Gastrocnemius medialis (tissue), 4 donors: ENCODE results near the gene ZNF598. TPM values are rescaled to one million over a fixed set of nuclear protein-coding genes. Genes with fewer than 3 reads are reported as not detected.

Source experiments
- ATAC-seq, 2 donors: fragments of 150-250 bp; one replicate each; pipeline ENCODE4 v1.9.1; 2016
- DNase-seq, 2 donors: peaks; one replicate each; pipeline ENCODE4 v3.0.0-alpha.2; 2019
- H3K27ac ChIP-seq, 4 donors: fragments of 200-600 bp; sonication (generic); 1 replicate in 1 of 4; 2 replicates in 3 of 4; pipeline ENCODE4 v1.5.1; 2016 to 2018; ENCODE audit warnings: mild to moderate bottlenecking in 2 of 4, moderate library complexity in 1 of 4
- H3K27me3 ChIP-seq, 3 donors: fragments of 200-600 bp; sonication (generic) in 2 of 3; 1 replicate in 1 of 3; 2 replicates in 2 of 3; pipeline versions ENCODE4 v1.5.1 to v1.6.0; 2016 to 2019; ENCODE audit warnings: mild to moderate bottlenecking in 1 of 3, moderate library complexity in 1 of 3
- H3K36me3 ChIP-seq, 2 donors: fragments of 200-600 bp; sonication (generic) in 1 of 2; one replicate each; pipeline ENCODE4 v1.5.1; 2017 to 2018
- H3K4me1 ChIP-seq, 2 donors: fragments of 200-600 bp; sonication (generic) in 1 of 2; one replicate each; pipeline ENCODE4 v1.5.1; 2016 to 2017; ENCODE audit warnings: mild to moderate bottlenecking in 2 of 2
- H3K4me3 ChIP-seq, 4 donors: fragments of 200-600 bp; sonication (generic) in 3 of 4; 1 replicate in 1 of 4; 2 replicates in 3 of 4; pipeline ENCODE4 v1.5.1; 2016 to 2019; ENCODE audit warnings: mild to moderate bottlenecking in 2 of 4
- H3K9me3 ChIP-seq, 3 donors: fragments of 200-600 bp; sonication (generic) in 2 of 3; 1 replicate in 1 of 3; 2 replicates in 2 of 3; pipeline ENCODE4 v1.5.1; 2016 to 2019
- POLR2A ChIP-seq, 2 donors: fragments of 450-650 bp; IDR thresholded peaks; one replicate each; pipeline ENCODE4 v1.6.1; 2017; ENCODE audit warnings: antibody characterized with exemption in 2 of 2, mild to moderate bottlenecking in 2 of 2, moderate library complexity in 2 of 2
- in situ Hi-C, 4 donors: fragments of 200-750 bp; cut with MboI; loops; one replicate each; pipeline versions ENCODE4 v1.15.0 to v1.8.0; 2017; ENCODE audit warnings: low sequenced_read_pairs in 4 of 4
- intact Hi-C: fragments of 100-400 bp; cut with DNase I; formaldehyde crosslinking; loops from one replicate; pipeline ENCODE4 v1.15.1; 2023; ENCODE audit warnings: low total_unique reads
- total RNA-seq, 4 donors: library from RNA; depleted of rRNA; stranded (reverse); fragments of >200 nt; gene quantifications; one replicate each; pipeline versions ENCODE4 v1.1.0 to v1.2.3, GENCODE V29; 2016
- TF ChIP-seq, protein P1 (sequence below), 5 experiments: fragments of 450-650 bp in 3 of 5; fragments of 200-600 bp in 2 of 5; sonication (generic) in 2 of 5; IDR thresholded peaks in 4 of 5; conservative IDR thresholded peaks in 1 of 5; 1 replicate in 4 of 5; 2 replicates in 1 of 5; pipeline ENCODE4 v1.5.1; 2016 to 2019; ENCODE audit warnings: antibody characterized with exemption in 5 of 5, mild to moderate bottlenecking in 3 of 5, moderate library complexity in 3 of 5

ZNF598 gene
- total RNA-seq, 4 donors from 2014 or later = 57.0 to 92.2 (median 75.4) TPM

DNA sequence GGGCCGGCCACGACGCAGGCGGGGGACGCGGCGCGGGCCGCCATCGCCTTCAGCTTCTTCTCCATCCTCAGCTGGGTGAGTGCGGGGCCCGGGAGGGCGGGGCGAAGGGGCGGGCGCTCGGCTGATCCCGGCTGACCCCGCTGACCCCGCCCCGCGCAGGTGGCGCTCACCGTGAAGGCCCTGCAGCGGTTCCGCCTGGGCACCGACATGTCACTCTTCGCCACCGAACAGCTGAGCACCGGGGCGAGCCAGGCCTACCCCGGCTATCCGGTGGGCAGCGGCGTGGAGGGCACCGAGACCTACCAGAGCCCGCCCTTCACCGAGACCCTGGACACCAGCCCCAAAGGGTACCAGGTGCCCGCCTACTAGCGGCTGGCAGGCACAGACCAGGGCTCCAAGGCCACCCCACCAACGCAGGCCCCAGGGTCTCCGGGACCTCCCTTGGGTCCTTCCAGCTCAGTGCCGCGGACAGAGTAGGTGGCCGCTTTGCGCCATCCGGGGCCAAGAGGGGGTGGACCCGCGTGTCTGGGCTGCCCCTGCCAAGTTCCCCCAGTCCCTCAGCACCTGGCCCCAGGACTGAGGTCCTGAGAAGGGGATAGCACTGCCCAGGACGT, 16.8 kb downstream of the ZNF598 start:
- Histone ChIP-seq H3K9me3 (no peaks in the 10 kb centered on the region), H3K27ac (peak overlapping the region in 1 of 4 donors; percentile 36), H3K4me3 (peak overlapping the region in 2 of 4 donors; percentile 59 to 74), H3K36me3 (peaks cover 0 to 2% of the 10 kb centered on the region in 2 donors), H3K27me3 (peaks cover 30 to 38% (median 34%) of the 10 kb centered on the region in 3 donors), H3K4me1 (peaks cover 7 to 16% of the 10 kb centered on the region in 2 donors)
- intact Hi-C loops (no loop called here), in situ Hi-C loops (no loop called here)
- ATAC-seq (peak in 1 of 2 donors; percentile 3), DNase-seq (no peak)
- TF ChIP-seq, protein P1, sequence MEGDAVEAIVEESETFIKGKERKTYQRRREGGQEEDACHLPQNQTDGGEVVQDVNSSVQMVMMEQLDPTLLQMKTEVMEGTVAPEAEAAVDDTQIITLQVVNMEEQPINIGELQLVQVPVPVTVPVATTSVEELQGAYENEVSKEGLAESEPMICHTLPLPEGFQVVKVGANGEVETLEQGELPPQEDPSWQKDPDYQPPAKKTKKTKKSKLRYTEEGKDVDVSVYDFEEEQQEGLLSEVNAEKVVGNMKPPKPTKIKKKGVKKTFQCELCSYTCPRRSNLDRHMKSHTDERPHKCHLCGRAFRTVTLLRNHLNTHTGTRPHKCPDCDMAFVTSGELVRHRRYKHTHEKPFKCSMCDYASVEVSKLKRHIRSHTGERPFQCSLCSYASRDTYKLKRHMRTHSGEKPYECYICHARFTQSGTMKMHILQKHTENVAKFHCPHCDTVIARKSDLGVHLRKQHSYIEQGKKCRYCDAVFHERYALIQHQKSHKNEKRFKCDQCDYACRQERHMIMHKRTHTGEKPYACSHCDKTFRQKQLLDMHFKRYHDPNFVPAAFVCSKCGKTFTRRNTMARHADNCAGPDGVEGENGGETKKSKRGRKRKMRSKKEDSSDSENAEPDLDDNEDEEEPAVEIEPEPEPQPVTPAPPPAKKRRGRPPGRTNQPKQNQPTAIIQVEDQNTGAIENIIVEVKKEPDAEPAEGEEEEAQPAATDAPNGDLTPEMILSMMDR (IDR thresholded peaks at IDR 0.05 in 4 of 5, conservative IDR thresholded peaks at IDR 0.05 in 1 of 5) = no peak
- TF ChIP-seq POLR2A (IDR thresholded peaks at IDR 0.05) = no peak

DNA sequence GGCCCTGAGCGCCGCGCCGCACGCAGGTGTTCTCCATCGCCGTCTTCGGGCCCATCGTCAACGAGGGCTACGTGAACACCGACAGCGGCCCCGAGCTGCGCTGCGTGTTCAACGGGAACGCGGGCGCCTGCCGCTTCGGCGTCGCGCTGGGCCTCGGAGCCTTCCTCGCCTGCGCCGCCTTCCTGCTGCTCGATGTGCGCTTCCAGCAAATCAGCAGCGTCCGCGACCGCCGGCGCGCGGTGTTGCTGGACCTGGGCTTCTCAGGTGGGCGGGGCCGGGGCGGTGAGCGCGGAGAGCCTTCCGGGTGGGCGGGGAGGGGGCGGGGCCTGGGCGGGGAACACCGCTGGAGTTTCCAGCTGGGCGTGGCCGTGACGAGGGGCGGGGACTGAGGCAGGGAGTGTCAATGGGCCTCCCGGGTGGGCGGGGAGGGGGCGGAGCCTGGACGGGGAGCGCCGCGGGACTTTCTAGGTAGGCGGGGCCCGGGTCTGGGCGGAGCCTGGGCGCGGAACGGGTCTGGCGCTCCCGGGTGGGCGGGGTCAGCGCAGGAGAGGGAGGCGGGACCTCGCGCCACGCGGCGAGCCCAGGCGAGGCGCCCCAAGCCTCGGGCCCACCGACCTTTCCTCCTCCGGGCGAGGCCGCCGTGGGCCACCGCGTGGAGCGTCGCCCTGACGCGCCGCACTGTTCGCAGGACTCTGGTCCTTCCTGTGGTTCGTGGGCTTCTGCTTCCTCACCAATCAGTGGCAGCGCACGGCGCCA, 17.5 kb downstream of the ZNF598 start:
- H3K36me3 ChIP-seq = peaks cover 0 to 2% of the 10 kb centered on the region in 2 donors
- peaks cover 7 to 16% of the 10 kb centered on the region in 2 donors for H3K4me1 ChIP-seq
- peak; percentile 89 to 95 for DNase-seq
- peaks cover 30 to 38% (median 34%) of the 10 kb centered on the region in 3 donors for H3K27me3 ChIP-seq
- in situ Hi-C loops (no loop called here), intact Hi-C loops (no loop called here)
- H3K27ac ChIP-seq = peak overlapping the region in 2 of 4 donors; percentile 41 to 43
- H3K9me3 ChIP-seq = no peaks in the 10 kb centered on the region
- TF ChIP-seq POLR2A (IDR thresholded peaks at IDR 0.05) = no peak
- TF ChIP-seq, protein P1 (IDR thresholded peaks at IDR 0.05 in 4 of 5, conservative IDR thresholded peaks at IDR 0.05 in 1 of 5) = no peak
- peak overlapping the region; percentile 43 to 74 (median 51) for H3K4me3 ChIP-seq
- ATAC-seq = peak; percentile 84

DNA sequence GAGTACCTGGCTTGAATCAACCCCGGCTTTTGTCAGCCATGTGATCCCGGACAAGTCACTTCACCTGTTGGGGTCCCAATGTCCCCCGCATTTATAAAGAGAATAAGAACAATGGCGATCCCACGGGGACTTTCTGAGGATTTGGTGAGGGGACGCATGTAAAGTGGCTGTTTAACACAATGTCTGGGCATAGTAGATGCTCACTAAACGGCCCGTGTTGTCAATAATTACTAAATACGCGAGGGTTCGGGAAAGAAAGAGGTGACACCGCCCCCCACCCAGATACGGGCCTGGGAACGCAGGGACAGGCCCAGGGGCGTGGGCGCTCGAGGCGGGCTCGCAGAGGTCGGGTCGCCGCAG, 18.1 kb downstream of the ZNF598 start:
- in situ Hi-C loops = no loop called here
- no peak for ATAC-seq

DNA sequence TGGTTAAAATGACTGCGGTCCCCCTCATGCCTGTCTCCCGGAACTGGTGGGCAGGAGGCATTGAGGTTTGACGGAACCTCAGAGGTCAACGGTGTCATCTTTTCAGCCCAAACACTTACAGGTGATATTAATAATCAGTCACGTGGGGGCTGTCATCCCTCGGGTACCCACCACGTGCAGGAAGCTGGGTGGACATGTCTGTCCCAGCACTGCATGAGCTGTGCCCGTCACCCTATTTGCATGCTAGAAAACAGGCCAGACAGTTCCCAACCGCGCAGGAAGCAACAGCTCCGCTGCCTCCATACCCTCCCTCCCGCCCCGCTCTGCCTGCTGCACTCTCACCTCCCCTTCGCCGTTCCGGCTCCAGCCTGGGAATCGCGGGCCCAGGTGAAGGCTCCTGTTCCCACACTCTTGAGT, 18.5 kb downstream of the ZNF598 start:
- peak overlapping the region in 2 of 4 donors; percentile 43 to 74 for H3K4me3 ChIP-seq
- H3K9me3 ChIP-seq = no peaks in the 10 kb centered on the region
- peaks cover 7 to 16% of the 10 kb centered on the region in 2 donors for H3K4me1 ChIP-seq
- H3K36me3 ChIP-seq = peaks cover 0 to 12% of the 10 kb centered on the region in 2 donors
- no peak for ATAC-seq
- intact Hi-C loops = no loop called here
- in situ Hi-C loops = no loop called here
- H3K27ac ChIP-seq = no peak overlapping the region
- peaks cover 30 to 38% (median 34%) of the 10 kb centered on the region in 3 donors for H3K27me3 ChIP-seq
- TF ChIP-seq POLR2A (IDR thresholded peaks at IDR 0.05) = no peak
- TF ChIP-seq, protein P1 (IDR thresholded peaks at IDR 0.05 in 4 of 5, conservative IDR thresholded peaks at IDR 0.05 in 1 of 5) = no peak
- DNase-seq = no peak

More for the DNA sequence above, 18.1 kb downstream of the ZNF598 start:
- H3K27ac ChIP-seq = peak overlapping the region in 2 of 4 donors; percentile 41 to 43
- H3K36me3 ChIP-seq = peaks cover 0 to 8% of the 10 kb centered on the region in 2 donors
- intact Hi-C loops = no loop called here
- H3K9me3 ChIP-seq = no peaks in the 10 kb centered on the region
- TF ChIP-seq POLR2A (IDR thresholded peaks at IDR 0.05) = no peak
- TF ChIP-seq, protein P1 (IDR thresholded peaks at IDR 0.05 in 4 of 5, conservative IDR thresholded peaks at IDR 0.05 in 1 of 5) = no peak
- DNase-seq = no peak
- peak overlapping the region; percentile 43 to 74 (median 51) for H3K4me3 ChIP-seq
- peaks cover 7 to 16% of the 10 kb centered on the region in 2 donors for H3K4me1 ChIP-seq
- H3K27me3 ChIP-seq = peaks cover 30 to 38% (median 34%) of the 10 kb centered on the region in 3 donors
